GM19351 (cell line): ENCODE measurements around the gene PDLIM3.

Source experiments
- ATAC-seq: cut with Tn5 transposase; IDR thresholded peaks from one replicate; pipeline ENCODE4 v1.9.1; 2021; ENCODE audit warnings: mild to moderate bottlenecking, moderate library complexity; ENCODE audit not compliant: unreplicated experiment

PDLIM3 gene

GRCh38 chr4:185472103-185472542, 63.2 kb downstream of the PDLIM3 start:
- no peak for ATAC-seq

- peak; percentile 81 for ATAC-seq
These were observed 63.8 kb downstream of the PDLIM3 start, which contains the start of gene CCDC110 for GRCh38 chr4:185471235-185472102. Gene CCDC110 (minus strand): TSS chr4:185471733. CDS start chr4:185471683, 50 bp downstream.

- ATAC-seq, result peak; percentile 19
These were observed 64.7 kb downstream of the PDLIM3 start for GRCh38 chr4:185470501-185471195.

GRCh38 chr4:185469580-185470154, 65.6 kb downstream of the PDLIM3 start:
- no peak for ATAC-seq

GRCh38 chr4:185468999-185469398, 66.3 kb downstream of the PDLIM3 start:
- ATAC-seq, result no peak

GRCh38 chr4:185467991-185468390, 67.3 kb downstream of the PDLIM3 start:
- ATAC-seq, result no peak

GRCh38 chr4:185467101-185467500, 68.2 kb downstream of the PDLIM3 start:
- no peak for ATAC-seq

GRCh38 chr4:185465707-185466106, 69.6 kb downstream of the PDLIM3 start:
- no peak for ATAC-seq

- ATAC-seq, result no peak
These were observed 70.4 kb downstream of the PDLIM3 start for GRCh38 chr4:185464887-185465286.

- no peak for ATAC-seq
These were observed 71.1 kb downstream of the PDLIM3 start for GRCh38 chr4:185464183-185464582.

GRCh38 chr4:185463541-185463940, 71.8 kb downstream of the PDLIM3 start:
- no peak for ATAC-seq

- ATAC-seq, result no peak
These were observed 73.7 kb downstream of the PDLIM3 start for GRCh38 chr4:185461565-185461964.

- ATAC-seq, result no peak
These were observed 78.2 kb downstream of the PDLIM3 start for GRCh38 chr4:185457136-185457535.

GRCh38 chr4:185456131-185456530, 79.2 kb downstream of the PDLIM3 start:
- no peak for ATAC-seq
